ENCODE data around the gene RGR.

DNA sequence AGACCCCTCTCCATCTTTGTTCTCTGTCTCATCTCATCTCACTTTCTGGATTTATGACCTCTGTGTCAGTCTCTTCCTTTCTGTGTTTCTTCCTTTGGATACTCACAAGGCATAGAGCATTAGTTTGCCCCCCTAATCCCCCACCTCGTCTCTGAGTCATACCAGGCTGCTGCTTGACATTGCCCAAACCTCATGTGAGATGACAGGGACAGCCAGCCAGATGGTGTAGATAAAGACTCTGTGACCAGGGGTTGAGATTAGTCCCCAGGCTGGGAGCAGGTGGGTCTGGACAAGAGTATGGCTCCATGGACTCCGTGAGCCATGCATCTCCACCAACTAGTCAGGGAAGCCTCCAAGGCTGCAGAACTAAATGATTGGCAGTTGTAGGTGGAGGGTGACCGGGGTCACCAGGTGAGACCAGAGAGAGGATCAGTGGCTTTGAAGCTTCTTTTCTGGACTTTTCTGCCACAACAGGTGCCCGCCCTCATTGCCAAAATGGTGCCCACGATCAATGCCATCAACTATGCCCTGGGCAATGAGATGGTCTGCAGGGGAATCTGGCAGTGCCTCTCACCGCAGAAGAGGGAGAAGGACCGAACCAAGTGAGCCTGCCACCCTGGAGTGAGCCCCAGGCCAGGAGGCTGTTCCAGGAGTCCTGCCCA lies 13.3 kb downstream of the RGR start:
- TF ChIP-seq TEAD4 (IDR thresholded peaks at IDR 0.05) (no peak), TAF1 (IDR thresholded peaks at IDR 0.05; ENCODE audit: low read depth) (no peak), CEBPB (IDR thresholded peaks at IDR 0.05) (no peak), YY1 (IDR thresholded peaks at IDR 0.05; ENCODE audit: low read depth) (no peak), EP300 (IDR thresholded peaks at IDR 0.05; ENCODE audit: borderline replicate concordance) (no peak), RAD21 (IDR thresholded peaks at IDR 0.05; ENCODE audit: low read depth) (no peak), TCF12 (IDR thresholded peaks at IDR 0.05; ENCODE audit: low read depth) (no peak), EGR1 (IDR thresholded peaks at IDR 0.05) (no peak), ZBTB7A (IDR thresholded peaks at IDR 0.05; ENCODE audit: low read depth) (no peak), FOXM1 (IDR thresholded peaks at IDR 0.05; ENCODE audit: borderline replicate concordance, low read depth) (no peak)
- TF ChIP-seq, protein P1, sequence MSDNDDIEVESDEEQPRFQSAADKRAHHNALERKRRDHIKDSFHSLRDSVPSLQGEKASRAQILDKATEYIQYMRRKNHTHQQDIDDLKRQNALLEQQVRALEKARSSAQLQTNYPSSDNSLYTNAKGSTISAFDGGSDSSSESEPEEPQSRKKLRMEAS (IDR thresholded peaks at IDR 0.05), result no peak
- TF ChIP-seq, protein P2, sequence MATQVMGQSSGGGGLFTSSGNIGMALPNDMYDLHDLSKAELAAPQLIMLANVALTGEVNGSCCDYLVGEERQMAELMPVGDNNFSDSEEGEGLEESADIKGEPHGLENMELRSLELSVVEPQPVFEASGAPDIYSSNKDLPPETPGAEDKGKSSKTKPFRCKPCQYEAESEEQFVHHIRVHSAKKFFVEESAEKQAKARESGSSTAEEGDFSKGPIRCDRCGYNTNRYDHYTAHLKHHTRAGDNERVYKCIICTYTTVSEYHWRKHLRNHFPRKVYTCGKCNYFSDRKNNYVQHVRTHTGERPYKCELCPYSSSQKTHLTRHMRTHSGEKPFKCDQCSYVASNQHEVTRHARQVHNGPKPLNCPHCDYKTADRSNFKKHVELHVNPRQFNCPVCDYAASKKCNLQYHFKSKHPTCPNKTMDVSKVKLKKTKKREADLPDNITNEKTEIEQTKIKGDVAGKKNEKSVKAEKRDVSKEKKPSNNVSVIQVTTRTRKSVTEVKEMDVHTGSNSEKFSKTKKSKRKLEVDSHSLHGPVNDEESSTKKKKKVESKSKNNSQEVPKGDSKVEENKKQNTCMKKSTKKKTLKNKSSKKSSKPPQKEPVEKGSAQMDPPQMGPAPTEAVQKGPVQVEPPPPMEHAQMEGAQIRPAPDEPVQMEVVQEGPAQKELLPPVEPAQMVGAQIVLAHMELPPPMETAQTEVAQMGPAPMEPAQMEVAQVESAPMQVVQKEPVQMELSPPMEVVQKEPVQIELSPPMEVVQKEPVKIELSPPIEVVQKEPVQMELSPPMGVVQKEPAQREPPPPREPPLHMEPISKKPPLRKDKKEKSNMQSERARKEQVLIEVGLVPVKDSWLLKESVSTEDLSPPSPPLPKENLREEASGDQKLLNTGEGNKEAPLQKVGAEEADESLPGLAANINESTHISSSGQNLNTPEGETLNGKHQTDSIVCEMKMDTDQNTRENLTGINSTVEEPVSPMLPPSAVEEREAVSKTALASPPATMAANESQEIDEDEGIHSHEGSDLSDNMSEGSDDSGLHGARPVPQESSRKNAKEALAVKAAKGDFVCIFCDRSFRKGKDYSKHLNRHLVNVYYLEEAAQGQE (IDR thresholded peaks at IDR 0.05; ENCODE audit: low read depth), result no peak
- TF ChIP-seq, protein P3, sequence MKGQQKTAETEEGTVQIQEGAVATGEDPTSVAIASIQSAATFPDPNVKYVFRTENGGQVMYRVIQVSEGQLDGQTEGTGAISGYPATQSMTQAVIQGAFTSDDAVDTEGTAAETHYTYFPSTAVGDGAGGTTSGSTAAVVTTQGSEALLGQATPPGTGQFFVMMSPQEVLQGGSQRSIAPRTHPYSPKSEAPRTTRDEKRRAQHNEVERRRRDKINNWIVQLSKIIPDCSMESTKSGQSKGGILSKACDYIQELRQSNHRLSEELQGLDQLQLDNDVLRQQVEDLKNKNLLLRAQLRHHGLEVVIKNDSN (IDR thresholded peaks at IDR 0.05), result no peak
